DND-41 (cell line): ENCODE results near the gene ZC2HC1B.

Source experiments
- ATAC-seq: fragments of 200-7000 bp; cut with Tn5 transposase; 3 replicates; pipeline ENCODE4 v1.9.1; 2021; ENCODE audit warnings: low read depth; ENCODE audit not compliant: insufficient read depth
- DNase-seq: peaks from one replicate; pipeline ENCODE4 v3.0.0-alpha.2; 2020
- H2AFZ ChIP-seq: 2 replicates; pipeline ENCODE4 v1.6.0; 2012; ENCODE audit warnings: low read depth, low read length
- H3K27ac ChIP-seq: 2 replicates; pipeline ENCODE4 v1.5.1; 2012; ENCODE audit warnings: low read length, inconsistent platforms
- H3K27me3 ChIP-seq: fragments of 200-600 bp; sonication (generic); 2 replicates; pipeline ENCODE4 v1.6.0; 2012; ENCODE audit warnings: low read length, mild to moderate bottlenecking, inconsistent platforms; ENCODE audit not compliant: insufficient read depth, poor library complexity
- H3K36me3 ChIP-seq: 2 replicates; pipeline ENCODE4 v1.5.1; 2012; ENCODE audit warnings: low read length, inconsistent platforms; ENCODE audit not compliant: insufficient read depth
- H3K4me1 ChIP-seq: 2 replicates; pipeline ENCODE4 v1.5.1; 2012; ENCODE audit warnings: mild to moderate bottlenecking, low read length; ENCODE audit not compliant: insufficient read depth
- H3K4me2 ChIP-seq: 2 replicates; pipeline ENCODE4 v1.6.0; 2012; ENCODE audit warnings: mild to moderate bottlenecking, moderate library complexity, low read length, inconsistent platforms; ENCODE audit not compliant: insufficient read depth
- H3K4me3 ChIP-seq, 2 experiments: fragments of 200-600 bp in 1 of 2; shearing (Covaris generic) in 1 of 2; 2 replicates each; pipeline ENCODE4 v1.5.1; 2012 to 2016; ENCODE audit warnings: inconsistent platforms in 2 of 2, low read length in 2 of 2, mild to moderate bottlenecking in 2 of 2, low read depth in 1 of 2, moderate library complexity in 1 of 2
- H3K79me2 ChIP-seq: 2 replicates; pipeline ENCODE4 v1.6.0; 2012; ENCODE audit warnings: low read length, inconsistent platforms; ENCODE audit not compliant: insufficient read depth
- H3K9ac ChIP-seq: 2 replicates; pipeline ENCODE4 v1.6.0; 2012; ENCODE audit warnings: low read depth, mild to moderate bottlenecking, inconsistent platforms, low read length, moderate library complexity
- H3K9me3 ChIP-seq: 2 replicates; pipeline ENCODE4 v1.5.1; 2012; ENCODE audit warnings: low read length, moderate library complexity, mild to moderate bottlenecking, inconsistent platforms; ENCODE audit not compliant: insufficient read depth, severe bottlenecking
- H4K20me1 ChIP-seq: 2 replicates; pipeline ENCODE4 v1.6.0; 2012; ENCODE audit warnings: low read length; ENCODE audit not compliant: insufficient read depth
- CTCF ChIP-seq: IDR thresholded peaks from 2 replicates; pipeline ENCODE4 v1.5.1; 2012; ENCODE audit warnings: borderline replicate concordance, low read length, moderate library complexity, mild to moderate bottlenecking; ENCODE audit not compliant: poor library complexity, severe bottlenecking; ENCODE audit errors: extremely low read depth
- EZH2 ChIP-seq: IDR thresholded peaks from 3 replicates; pipeline ENCODE4 v1.6.1; 2012; ENCODE audit warnings: borderline replicate concordance, low read depth, mild to moderate bottlenecking, moderate library complexity, low read length, inconsistent platforms; ENCODE audit not compliant: severe bottlenecking

The ZC2HC1B gene

DNA sequence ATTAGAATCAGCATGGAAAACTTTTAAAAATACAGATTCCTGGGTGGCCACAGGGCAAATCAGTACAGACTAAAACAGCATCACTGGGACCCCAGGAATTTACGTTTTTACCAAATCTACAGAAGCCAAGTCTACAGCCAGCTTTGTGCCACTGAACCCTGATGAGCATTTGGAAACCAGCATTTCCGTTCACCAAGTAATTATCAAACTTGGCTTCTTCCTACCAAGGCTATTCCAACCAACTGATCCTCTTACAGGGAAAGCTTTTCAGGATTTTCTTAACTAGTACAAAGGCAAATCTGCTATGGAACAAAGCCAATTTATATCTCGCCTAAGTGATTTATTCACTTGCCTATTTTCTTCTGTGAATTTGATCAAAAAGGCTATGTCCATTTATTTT lies 96.8 kb downstream of the ZC2HC1B start:
- TF ChIP-seq EZH2 (no peak), CTCF (no peak)
- DNase-seq = no peak
- no peaks in the 10 kb centered on the region for H3K4me1 ChIP-seq
- no peaks in the 10 kb centered on the region for H3K79me2 ChIP-seq
- H2AFZ ChIP-seq = no peak overlapping the region
- H3K27me3 ChIP-seq = no peaks in the 10 kb centered on the region
- no peaks in the 10 kb centered on the region for H3K36me3 ChIP-seq
- H3K4me3 ChIP-seq = no peak overlapping the region
- H3K9me3 ChIP-seq = no peaks in the 10 kb centered on the region
- H3K4me2 ChIP-seq = no peak overlapping the region
- no peaks in the 10 kb centered on the region for H4K20me1 ChIP-seq
- H3K27ac ChIP-seq = no peak overlapping the region
- no peak for ATAC-seq
- no peak overlapping the region for H3K9ac ChIP-seq

DNA sequence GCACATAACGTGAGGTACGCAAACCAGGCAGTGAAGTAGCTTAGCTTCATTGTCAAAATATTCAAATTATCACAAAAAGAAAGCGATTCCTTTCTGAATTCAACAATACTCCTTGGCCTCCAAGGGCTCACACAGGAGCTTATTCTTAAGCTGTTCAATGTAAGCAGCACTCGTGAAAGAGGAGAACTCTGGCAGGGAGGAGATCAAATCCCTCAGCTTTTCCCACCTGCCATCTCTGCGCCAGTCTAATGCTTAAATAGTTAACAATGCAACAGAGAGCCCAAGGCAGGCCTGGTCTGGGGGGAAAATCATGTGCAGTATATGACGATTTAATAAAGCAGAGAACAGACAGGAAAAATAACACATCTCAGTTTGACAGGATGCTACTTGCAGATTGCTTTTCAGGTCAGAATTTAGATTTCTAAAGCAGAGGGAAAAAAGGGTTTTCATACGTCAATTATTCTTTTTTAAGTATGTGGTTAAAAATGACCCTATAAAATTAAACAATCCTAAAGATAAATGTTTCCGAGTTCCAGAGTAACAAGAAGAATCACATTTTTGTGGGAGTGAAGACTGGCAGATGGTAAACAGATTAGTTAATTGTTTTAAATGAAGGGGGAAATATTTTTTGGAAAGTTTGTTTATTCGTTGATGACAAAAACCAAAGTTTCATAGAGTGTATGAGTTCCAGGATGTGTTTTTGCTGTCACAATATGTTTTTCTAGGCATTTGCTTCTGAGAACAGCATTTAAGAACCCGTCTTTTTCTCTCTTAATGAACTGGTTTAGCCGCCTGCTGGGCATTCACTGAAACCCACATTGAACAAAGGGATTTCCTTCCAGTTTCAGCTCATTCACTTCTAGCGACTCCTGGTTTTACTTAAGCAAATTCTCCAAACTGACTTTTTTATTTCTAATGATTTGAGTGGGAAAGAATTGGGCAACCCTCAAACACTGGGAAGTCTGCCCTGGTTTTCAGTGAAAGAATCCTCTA lies 97.9 kb downstream of the ZC2HC1B start:
- H3K9me3 ChIP-seq = no peaks in the 10 kb centered on the region
- no peak overlapping the region for H3K9ac ChIP-seq
- no peak overlapping the region for H3K4me3 ChIP-seq
- H3K4me2 ChIP-seq = no peak overlapping the region
- no peaks in the 10 kb centered on the region for H3K27me3 ChIP-seq
- TF ChIP-seq EZH2 = no peak
- no peak for TF ChIP-seq CTCF
- ATAC-seq = no peak
- H3K79me2 ChIP-seq = no peaks in the 10 kb centered on the region
- H2AFZ ChIP-seq = no peak overlapping the region
- no peak overlapping the region for H3K27ac ChIP-seq
- DNase-seq = no peak
- H3K36me3 ChIP-seq = no peaks in the 10 kb centered on the region
- H3K4me1 ChIP-seq = no peaks in the 10 kb centered on the region
- no peaks in the 10 kb centered on the region for H4K20me1 ChIP-seq

- H3K4me2 ChIP-seq = no peak overlapping the region
- no peak overlapping the region for H3K27ac ChIP-seq
- H3K9ac ChIP-seq = no peak overlapping the region
- H3K9me3 ChIP-seq = no peaks in the 10 kb centered on the region
- TF ChIP-seq EZH2 = no peak
- no peak for TF ChIP-seq CTCF
- no peaks in the 10 kb centered on the region for H3K36me3 ChIP-seq
- no peaks in the 10 kb centered on the region for H3K4me1 ChIP-seq
- no peaks in the 10 kb centered on the region for H3K27me3 ChIP-seq
- no peak overlapping the region for H2AFZ ChIP-seq
- DNase-seq (no peak), ATAC-seq (no peak)
- H3K79me2 ChIP-seq = no peaks in the 10 kb centered on the region
- no peaks in the 10 kb centered on the region for H4K20me1 ChIP-seq
- H3K4me3 ChIP-seq = no peak overlapping the region
Measured at GRCh38 chr6:143963158-143963919, 99.1 kb downstream of the ZC2HC1B start.
